ENCODE data around the gene KLHDC8B.

KLHDC8B gene

DNA sequence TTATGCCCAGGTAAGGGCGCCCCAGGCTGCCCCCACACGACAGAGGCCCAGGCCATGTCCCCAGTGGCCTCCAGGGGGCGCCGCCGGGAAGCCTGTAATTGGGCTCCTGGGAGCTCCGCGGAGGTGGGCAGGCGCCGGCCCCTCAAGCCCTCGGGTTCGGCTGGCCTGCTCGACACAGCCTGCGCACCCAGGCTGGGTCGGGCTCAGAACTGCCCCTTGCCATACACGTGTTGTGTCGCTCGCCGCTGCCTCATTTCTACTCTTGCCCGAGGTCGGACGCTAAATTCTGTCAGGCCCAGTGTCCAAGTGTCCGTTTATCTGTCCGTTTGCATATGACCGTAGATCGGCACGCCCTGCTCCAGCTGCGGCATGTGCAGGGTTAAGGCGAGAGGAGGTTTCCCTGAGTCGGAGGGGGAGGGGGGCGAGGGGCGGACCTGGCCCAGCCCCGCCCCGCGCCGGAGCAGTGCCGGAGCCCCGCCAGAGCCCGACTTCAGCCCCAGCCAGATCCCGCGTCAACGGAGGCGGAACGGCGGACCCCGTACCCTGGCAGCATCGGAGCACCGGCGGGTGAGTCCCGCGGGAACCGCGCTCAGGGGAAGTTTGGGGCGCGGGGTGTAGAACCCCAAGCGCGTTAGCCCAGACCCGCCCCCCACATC lies at the start of gene KLHDC8B:
KLHDC8B (plus strand) TSS at position 480 of the 656 bp plus-strand sequence. CDS start 1,172 bp downstream, outside the sequence.
- H3K4me3 ChIP-seq (ENCODE audit: low read depth, low read length) = peak within 1 kb of the TSS; percentile 56
- peak; percentile 12 for DNase-seq (ENCODE audit: low read depth)
- TF ChIP-seq, protein P1, sequence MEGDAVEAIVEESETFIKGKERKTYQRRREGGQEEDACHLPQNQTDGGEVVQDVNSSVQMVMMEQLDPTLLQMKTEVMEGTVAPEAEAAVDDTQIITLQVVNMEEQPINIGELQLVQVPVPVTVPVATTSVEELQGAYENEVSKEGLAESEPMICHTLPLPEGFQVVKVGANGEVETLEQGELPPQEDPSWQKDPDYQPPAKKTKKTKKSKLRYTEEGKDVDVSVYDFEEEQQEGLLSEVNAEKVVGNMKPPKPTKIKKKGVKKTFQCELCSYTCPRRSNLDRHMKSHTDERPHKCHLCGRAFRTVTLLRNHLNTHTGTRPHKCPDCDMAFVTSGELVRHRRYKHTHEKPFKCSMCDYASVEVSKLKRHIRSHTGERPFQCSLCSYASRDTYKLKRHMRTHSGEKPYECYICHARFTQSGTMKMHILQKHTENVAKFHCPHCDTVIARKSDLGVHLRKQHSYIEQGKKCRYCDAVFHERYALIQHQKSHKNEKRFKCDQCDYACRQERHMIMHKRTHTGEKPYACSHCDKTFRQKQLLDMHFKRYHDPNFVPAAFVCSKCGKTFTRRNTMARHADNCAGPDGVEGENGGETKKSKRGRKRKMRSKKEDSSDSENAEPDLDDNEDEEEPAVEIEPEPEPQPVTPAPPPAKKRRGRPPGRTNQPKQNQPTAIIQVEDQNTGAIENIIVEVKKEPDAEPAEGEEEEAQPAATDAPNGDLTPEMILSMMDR (IDR thresholded peaks at IDR 0.05; ENCODE audit: low read depth, low read length, missing control alignments) = peak; percentile 88

DNA sequence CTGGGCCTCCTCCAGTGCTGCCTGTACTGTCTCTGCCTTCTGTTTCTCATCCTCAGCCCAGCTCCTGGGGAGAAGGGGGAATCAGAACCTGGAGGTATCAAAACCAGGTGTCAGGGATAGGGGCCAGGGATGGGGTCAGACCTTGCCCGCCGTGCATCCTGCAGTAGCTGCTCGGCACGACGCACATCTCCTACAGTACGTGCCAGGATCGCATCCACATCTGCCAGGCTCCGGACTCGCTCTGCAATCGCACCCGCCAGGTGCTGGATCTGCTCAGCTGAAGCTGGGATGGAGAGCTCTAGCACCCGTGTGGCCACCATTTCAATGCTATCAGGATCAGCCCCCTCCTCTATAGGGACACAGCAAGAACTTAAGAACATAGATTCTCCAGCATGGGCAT lies 49.4 kb upstream of the KLHDC8B start:
- no peak overlapping the region for H3K4me3 ChIP-seq (ENCODE audit: low read depth, low read length)
- TF ChIP-seq, protein P1 (IDR thresholded peaks at IDR 0.05; ENCODE audit: low read depth, low read length, missing control alignments) = no peak
- no peak for DNase-seq (ENCODE audit: low read depth)

DNA sequence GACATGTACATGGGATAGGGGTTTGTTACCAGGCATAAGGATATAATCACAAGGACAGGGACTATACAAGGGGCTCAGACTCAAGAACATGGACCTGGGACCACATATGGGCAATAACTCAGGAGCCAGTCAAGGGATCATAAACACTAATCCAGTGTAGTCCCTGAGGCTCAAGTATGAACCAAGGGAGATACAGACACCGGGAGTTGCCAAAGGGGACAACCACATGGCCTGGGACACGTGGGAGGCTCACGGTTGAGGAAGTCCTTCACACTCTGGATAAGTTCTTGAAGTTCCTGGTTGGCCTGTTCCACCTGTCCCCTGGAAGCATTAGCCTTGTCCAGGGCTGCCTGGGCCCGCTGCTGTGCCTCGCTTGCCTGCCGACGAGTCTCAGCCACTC lies 48.9 kb upstream of the KLHDC8B start:
- TF ChIP-seq, protein P1 (IDR thresholded peaks at IDR 0.05; ENCODE audit: low read depth, low read length, missing control alignments) = no peak
- H3K4me3 ChIP-seq (ENCODE audit: low read depth, low read length) = no peak overlapping the region
- DNase-seq (ENCODE audit: low read depth) = no peak

DNA sequence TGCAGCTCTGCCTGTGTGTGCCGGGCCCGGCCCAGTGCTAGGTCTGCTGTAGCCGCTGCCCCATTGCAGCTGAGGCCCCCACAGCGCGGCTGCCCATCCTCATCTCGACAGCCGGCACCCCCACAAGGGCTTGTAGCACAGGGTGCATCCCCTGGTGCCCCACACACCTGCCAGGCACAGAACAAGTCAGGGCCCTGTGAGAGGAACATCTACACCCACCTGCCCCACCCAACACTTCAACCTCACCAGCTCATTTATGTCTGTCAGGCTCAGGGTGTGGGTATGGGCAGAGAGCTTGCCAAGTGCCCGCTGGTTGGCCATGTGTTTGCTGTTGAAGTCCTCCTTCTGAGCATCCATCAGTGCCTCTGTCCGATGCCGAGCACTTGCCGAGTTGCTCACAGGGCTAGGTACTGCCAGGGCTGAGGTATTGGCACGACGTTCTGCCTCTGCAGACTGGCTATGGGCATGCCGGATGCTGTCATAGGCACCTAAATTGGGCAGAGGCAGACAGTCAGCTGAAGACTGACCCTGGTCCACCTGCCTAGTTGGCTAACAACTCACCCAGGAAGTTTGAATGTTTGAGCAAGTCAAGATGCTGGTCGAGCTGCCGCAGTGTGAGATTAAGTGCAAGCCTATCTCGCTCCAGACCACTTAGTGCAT lies 48.4 kb upstream of the KLHDC8B start:
- DNase-seq (ENCODE audit: low read depth) = no peak
- TF ChIP-seq, protein P1 (IDR thresholded peaks at IDR 0.05; ENCODE audit: low read depth, low read length, missing control alignments) = no peak
- no peak overlapping the region for H3K4me3 ChIP-seq (ENCODE audit: low read depth, low read length)

GRCh38 chr3:49123687-49124086 lies 47.7 kb upstream of the KLHDC8B start:
- H3K4me3 ChIP-seq (ENCODE audit: low read depth, low read length) = no peak overlapping the region
- no peak for DNase-seq (ENCODE audit: low read depth)
- TF ChIP-seq, protein P1 (IDR thresholded peaks at IDR 0.05; ENCODE audit: low read depth, low read length, missing control alignments) = no peak

DNA sequence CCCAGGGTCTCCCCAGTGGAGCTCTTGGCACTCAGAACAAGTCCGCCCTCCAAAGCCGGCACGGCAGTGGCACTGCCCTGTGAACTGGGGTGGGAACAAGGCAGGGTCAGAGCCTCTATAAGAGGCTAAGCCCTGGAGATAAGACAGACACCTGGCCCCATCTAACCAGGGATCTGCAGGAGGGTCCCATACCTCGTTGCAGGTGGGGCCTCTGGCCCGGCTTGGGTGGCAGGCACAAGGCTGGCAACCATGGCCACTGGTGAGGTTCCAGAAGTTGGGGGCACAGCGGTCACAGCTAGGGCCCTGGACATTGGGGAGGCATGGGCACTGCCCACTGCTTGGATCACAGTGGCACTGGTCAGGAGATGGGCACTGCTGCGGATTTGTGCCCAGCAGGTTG lies 47.2 kb upstream of the KLHDC8B start:
- no peak for DNase-seq (ENCODE audit: low read depth)
- H3K4me3 ChIP-seq (ENCODE audit: low read depth, low read length) = no peak overlapping the region
- TF ChIP-seq, protein P1 (IDR thresholded peaks at IDR 0.05; ENCODE audit: low read depth, low read length, missing control alignments) = no peak
